ENCODE results near the gene SH2D7.

DNA sequence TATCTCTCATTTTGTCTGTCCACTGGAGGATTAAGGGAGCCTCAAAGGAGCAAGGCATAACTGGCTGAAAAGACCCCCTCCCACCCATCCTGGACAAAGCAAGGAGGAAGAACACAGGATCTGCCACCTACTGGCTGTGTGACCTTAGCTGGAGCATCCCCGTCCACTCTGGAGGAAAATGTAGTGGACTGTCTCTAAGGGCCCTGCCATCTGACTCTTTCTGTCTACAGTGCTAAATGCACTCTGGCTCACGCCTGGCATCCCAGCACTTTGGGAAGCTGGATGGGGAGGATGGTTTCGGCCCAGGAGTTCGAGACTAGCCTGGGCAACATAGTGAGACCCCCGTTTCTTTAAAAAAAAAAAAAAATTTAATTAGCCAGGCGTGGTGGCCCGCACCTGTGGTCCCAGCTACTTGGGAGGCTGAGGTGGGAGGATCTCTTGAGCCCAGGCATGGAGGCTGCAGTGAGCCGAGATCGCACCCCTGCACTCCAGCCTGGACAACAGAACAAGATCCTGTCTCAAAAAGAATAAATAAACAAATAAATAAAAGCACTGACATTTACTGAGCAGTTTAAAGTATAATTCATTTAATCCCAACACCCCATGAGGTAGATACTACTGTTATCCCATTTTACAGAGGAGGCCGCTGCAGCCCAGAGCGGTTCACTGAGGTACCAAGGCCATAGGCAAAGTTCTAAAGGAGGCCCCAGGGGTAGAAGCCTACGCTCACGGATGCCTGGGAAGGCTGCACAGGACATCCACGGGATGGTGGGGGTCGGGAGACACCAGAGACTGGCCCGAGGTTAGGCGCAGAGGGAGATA is 15.9 kb upstream of the SH2D7 start:
- TF ChIP-seq, protein P1, sequence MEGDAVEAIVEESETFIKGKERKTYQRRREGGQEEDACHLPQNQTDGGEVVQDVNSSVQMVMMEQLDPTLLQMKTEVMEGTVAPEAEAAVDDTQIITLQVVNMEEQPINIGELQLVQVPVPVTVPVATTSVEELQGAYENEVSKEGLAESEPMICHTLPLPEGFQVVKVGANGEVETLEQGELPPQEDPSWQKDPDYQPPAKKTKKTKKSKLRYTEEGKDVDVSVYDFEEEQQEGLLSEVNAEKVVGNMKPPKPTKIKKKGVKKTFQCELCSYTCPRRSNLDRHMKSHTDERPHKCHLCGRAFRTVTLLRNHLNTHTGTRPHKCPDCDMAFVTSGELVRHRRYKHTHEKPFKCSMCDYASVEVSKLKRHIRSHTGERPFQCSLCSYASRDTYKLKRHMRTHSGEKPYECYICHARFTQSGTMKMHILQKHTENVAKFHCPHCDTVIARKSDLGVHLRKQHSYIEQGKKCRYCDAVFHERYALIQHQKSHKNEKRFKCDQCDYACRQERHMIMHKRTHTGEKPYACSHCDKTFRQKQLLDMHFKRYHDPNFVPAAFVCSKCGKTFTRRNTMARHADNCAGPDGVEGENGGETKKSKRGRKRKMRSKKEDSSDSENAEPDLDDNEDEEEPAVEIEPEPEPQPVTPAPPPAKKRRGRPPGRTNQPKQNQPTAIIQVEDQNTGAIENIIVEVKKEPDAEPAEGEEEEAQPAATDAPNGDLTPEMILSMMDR (IDR thresholded peaks at IDR 0.05) = peak; percentile 32
- no peak for TF ChIP-seq EZH2phosphoT487 (IDR thresholded peaks at IDR 0.05)
- TF ChIP-seq EZH2 (IDR thresholded peaks at IDR 0.05) = no peak

Measured in neural progenitor cell (in vitro differentiated cells).